SU-DHL-6 (cell line): Measurements from ENCODE around the gene PTPN6.

ENCODE experiments used
- CTCF ChIP-seq: fragments of 200-600 bp; sonication (generic); IDR thresholded peaks from one replicate; pipeline ENCODE4 v1.5.1; 2017; ENCODE audit warnings: antibody characterized with exemption, mild to moderate bottlenecking, low read length, moderate library complexity; ENCODE audit not compliant: insufficient read depth, poor library complexity, severe bottlenecking
- EZH2phosphoT487 ChIP-seq: fragments of 200-600 bp; sonication (generic), shearing (Covaris generic); conservative IDR thresholded peaks from 2 replicates; pipeline ENCODE4 v1.6.1; 2018; ENCODE audit warnings: mild to moderate bottlenecking, antibody characterized with exemption, low read length, moderate library complexity, mixed read lengths

- TF ChIP-seq CTCF (no peak), EZH2phosphoT487 (no peak)
Measured at GRCh38 chr12:6963016-6963731, 12.0 kb downstream of the PTPN6 start.
